Measurements from ENCODE around the gene CTNND2. TPM values are rescaled to one million over a fixed set of nuclear protein-coding genes. Genes with fewer than 3 reads are reported as not detected.

The CTNND2 gene
- total and polyA plus RNA-seq, 4 donors, result 36.5 to 183 (median 97.7) TPM

DNA sequence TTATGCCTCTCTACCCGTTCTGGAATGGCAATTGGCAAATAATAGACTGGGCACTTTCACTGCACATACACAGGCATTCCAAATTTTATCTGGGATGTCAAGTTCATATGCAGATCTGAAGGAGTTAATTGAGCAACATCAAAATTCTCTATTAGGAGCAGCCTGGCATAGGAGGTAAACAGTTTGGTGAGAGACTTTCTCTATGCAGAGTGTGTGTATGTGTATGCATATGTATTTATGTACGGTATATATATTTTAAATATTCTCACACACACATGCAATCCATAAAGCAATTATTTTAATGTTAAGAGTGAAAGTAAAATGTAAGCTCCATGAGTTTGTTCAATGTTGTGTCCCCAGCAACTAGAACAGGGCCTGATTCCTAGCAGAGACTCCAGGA lies 517.8 kb downstream of the CTNND2 start:
- no peak for DNase-seq (ENCODE audit: low read depth in 4 of 6, low spot score in 6 of 6)
- Histone ChIP-seq H3K9me3 (ENCODE audit: control insufficient read depth, insufficient read depth, low read length) (no peaks in the 10 kb centered on the region), H3K4me1 (ENCODE audit: control insufficient read depth, insufficient read depth, low read length) (peaks cover 25% of the 10 kb centered on the region), H3K27me3 (ENCODE audit: control insufficient read depth, insufficient read depth, low read length) (no peaks in the 10 kb centered on the region), H3K4me3 (ENCODE audit: low read depth, low read length) (no peak overlapping the region), H3K36me3 (ENCODE audit: control insufficient read depth, insufficient read depth, low read length) (peaks cover 8% of the 10 kb centered on the region), H3K27ac (ENCODE audit: low read depth, low read length) (peak overlapping the region; percentile 68)
- WGBS (ENCODE audit: insufficient coverage), result no CpG with 5 or more reads among the region's 2 CpGs

DNA sequence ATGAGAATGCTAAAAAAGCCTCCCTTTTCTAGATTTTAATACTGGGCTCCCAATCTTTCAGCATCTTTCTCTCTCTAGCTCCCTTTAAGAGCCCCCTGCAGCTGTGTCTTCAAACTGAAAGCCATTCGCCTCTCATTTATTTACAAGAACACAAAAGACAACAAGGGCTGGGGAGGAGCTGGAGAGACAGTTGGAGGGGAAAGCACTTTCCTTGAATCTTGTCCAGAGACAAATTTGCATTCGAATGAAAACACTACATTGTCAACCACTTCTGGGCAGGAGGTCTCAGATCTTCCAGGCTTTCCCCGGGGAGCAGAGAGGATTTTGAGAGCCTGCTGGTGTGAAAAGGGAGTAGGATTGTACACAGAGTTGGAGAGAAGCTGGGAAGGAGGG lies 518.3 kb downstream of the CTNND2 start:
- Histone ChIP-seq H3K9me3 (ENCODE audit: control insufficient read depth, insufficient read depth, low read length) (no peaks in the 10 kb centered on the region), H3K4me1 (ENCODE audit: control insufficient read depth, insufficient read depth, low read length) (peaks cover 24% of the 10 kb centered on the region), H3K27me3 (ENCODE audit: control insufficient read depth, insufficient read depth, low read length) (no peaks in the 10 kb centered on the region), H3K4me3 (ENCODE audit: low read depth, low read length) (peak overlapping the region; percentile 28), H3K27ac (ENCODE audit: low read depth, low read length) (peak overlapping the region; percentile 68), H3K36me3 (ENCODE audit: control insufficient read depth, insufficient read depth, low read length) (peaks cover 8% of the 10 kb centered on the region)
- DNase-seq (ENCODE audit: low read depth in 4 of 6, low spot score in 6 of 6), result peak; percentile 73 to 96 (median 82)
- WGBS (ENCODE audit: insufficient coverage), result 0% methylated on average over 1 of the region's 3 CpGs

DNA sequence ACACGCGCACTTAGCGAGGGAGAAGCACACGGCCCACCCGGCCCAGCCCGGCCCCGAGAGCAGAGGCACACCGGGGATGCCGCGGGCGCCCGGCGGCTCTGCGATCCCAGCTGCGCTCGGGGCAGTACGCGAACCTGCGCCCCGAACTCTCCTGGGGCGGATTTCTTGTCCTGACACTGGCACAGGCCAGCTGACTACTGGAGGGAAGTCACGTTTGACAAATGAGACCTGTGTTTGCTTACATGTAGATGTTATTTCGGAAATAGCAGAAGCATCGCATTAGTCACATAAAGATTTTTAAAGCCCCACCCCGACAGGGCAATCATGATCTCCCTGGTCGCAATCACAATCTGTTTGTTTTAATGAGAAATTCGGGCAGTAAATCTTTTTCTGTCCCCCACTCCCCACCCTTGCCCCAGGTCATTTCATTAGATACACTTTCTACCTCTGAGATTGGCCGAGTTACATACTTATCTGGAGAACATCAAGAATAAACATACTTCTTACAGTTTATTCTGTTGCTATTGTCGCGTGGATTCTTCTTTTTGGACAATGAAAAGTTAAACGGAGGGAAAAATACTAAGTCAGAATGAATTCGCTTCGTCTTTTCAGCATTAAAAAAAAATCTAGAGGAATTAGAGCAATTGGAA lies 518.9 kb downstream of the CTNND2 start:
- H3K27me3 ChIP-seq (ENCODE audit: control insufficient read depth, insufficient read depth, low read length), result no peaks in the 10 kb centered on the region
- H3K27ac ChIP-seq (ENCODE audit: low read depth, low read length), result peak overlapping the region; percentile 68
- peaks cover 8% of the 10 kb centered on the region for H3K36me3 ChIP-seq (ENCODE audit: control insufficient read depth, insufficient read depth, low read length)
- under 1% methylated on average over 21 of the region's 33 CpGs for WGBS (ENCODE audit: insufficient coverage)
- H3K4me3 ChIP-seq (ENCODE audit: low read depth, low read length), result peak overlapping the region; percentile 28
- DNase-seq (ENCODE audit: low read depth in 4 of 6, low spot score in 6 of 6), result peak in 2 of 6 donors; percentile 47 to 55
- no peaks in the 10 kb centered on the region for H3K9me3 ChIP-seq (ENCODE audit: control insufficient read depth, insufficient read depth, low read length)
- H3K4me1 ChIP-seq (ENCODE audit: control insufficient read depth, insufficient read depth, low read length), result peaks cover 19% of the 10 kb centered on the region

DNA sequence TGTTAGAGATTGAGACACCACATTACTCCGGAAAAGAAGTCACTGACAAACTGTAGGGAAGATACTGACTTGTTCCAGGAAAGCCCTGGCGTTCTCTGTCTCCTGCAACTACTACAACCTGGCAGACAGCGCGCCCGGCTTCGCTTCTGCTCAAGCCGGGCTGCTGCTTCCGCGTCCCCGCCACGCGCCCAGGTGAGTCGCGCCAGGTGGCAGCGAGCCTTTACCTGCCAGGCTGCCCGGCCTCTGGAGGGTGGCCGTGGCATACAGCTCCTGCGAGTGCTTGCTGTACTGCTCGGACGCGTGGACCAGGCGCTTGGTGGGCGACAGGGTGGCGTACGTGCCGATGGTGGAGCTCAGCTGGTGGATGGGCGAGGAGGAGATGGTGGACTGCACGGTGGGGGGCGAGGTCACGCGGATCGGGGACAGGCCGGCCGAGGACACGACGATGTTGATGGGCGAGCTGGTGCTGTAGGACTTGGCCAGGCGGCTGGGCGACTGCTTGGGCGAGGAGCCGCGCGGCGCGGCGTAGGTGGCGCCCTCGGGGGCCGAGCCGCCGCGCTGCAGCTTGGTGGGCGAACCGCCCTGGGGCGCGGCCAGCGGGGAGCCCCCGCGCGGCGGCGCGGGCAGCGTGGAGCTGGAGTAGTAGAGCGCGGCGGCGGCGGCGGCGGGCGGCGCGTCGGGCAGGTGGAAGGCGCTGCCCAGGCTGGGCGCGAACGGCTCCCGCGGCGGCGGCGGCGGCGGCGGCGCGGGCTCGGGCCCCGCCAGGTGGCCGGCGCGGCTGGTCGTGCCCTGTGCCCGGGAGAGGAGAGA lies 519.6 kb downstream of the CTNND2 start:
- peaks cover 8% of the 10 kb centered on the region for H3K36me3 ChIP-seq (ENCODE audit: control insufficient read depth, insufficient read depth, low read length)
- peak in 2 of 6 donors; percentile 65 to 75 for DNase-seq (ENCODE audit: low read depth in 4 of 6, low spot score in 6 of 6)
- peak overlapping the region; percentile 65 for H3K4me3 ChIP-seq (ENCODE audit: low read depth, low read length)
- 3% methylated on average over 96 of the region's 96 CpGs for WGBS (ENCODE audit: insufficient coverage)
- no peaks in the 10 kb centered on the region for H3K27me3 ChIP-seq (ENCODE audit: control insufficient read depth, insufficient read depth, low read length)
- peaks cover 19% of the 10 kb centered on the region for H3K4me1 ChIP-seq (ENCODE audit: control insufficient read depth, insufficient read depth, low read length)
- H3K9me3 ChIP-seq (ENCODE audit: control insufficient read depth, insufficient read depth, low read length), result no peaks in the 10 kb centered on the region
- peak overlapping the region; percentile 77 for H3K27ac ChIP-seq (ENCODE audit: low read depth, low read length)

DNA sequence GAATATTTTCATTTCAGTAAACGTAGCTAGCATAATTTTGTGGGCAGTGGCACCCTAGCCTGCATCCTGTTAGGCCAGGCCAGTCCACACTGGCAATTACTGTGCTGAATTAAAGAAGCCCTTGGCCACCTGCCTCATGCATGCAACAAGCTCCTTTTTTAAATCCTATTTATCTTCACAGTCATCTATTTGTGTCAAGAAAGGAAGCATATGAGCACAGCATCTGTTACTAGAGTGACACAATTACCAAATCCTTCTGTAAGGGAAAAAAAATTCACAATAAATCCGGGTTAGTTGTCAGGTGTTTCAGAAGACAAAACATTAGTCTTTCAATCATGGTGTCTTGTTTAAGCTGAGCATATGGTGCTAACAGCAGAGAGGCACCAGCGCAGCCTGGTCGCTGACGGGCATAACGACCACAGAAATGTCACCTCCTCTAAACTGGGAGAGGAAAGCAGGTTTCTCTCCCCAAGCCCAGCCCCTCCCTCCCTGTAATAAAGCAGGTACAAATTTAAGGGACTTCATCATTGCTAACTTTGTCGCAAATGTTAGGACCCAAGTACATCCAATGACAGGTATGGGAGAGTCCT lies 520.6 kb downstream of the CTNND2 start:
- peaks cover 19% of the 10 kb centered on the region for H3K4me1 ChIP-seq (ENCODE audit: control insufficient read depth, insufficient read depth, low read length)
- 48% methylated on average over 5 of the region's 7 CpGs for WGBS (ENCODE audit: insufficient coverage)
- H3K36me3 ChIP-seq (ENCODE audit: control insufficient read depth, insufficient read depth, low read length), result peaks cover 8% of the 10 kb centered on the region
- DNase-seq (ENCODE audit: low read depth in 4 of 6, low spot score in 6 of 6), result peak in 2 of 6 donors; percentile 63 to 86
- no peaks in the 10 kb centered on the region for H3K9me3 ChIP-seq (ENCODE audit: control insufficient read depth, insufficient read depth, low read length)
- no peak overlapping the region for H3K4me3 ChIP-seq (ENCODE audit: low read depth, low read length)
- H3K27ac ChIP-seq (ENCODE audit: low read depth, low read length), result no peak overlapping the region
- H3K27me3 ChIP-seq (ENCODE audit: control insufficient read depth, insufficient read depth, low read length), result no peaks in the 10 kb centered on the region

DNA sequence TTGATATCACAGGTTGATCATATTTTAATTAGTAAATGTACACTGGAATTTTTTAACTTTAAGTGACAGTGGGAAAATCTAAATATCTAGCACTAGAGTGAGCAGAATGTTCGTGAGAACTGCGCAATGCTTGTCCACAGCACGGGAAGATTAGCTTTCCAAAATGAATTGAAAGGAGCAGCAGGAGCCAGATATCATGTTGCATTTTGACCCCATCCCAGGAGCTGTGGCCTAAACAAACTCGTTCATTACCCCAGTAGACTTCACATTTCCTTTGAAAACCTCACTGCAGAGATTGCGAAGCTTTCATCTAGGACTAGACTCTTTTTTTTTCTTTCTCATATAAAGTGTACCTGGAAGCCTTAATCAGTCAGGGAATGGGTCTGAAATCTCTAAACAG lies 525.8 kb downstream of the CTNND2 start:
- WGBS (ENCODE audit: insufficient coverage), result 65% methylated on average over 4 of the region's 5 CpGs
- Histone ChIP-seq H3K4me3 (ENCODE audit: low read depth, low read length) (no peak overlapping the region), H3K27ac (ENCODE audit: low read depth, low read length) (no peak overlapping the region), H3K36me3 (ENCODE audit: control insufficient read depth, insufficient read depth, low read length) (peaks cover 7% of the 10 kb centered on the region), H3K9me3 (ENCODE audit: control insufficient read depth, insufficient read depth, low read length) (no peaks in the 10 kb centered on the region), H3K27me3 (ENCODE audit: control insufficient read depth, insufficient read depth, low read length) (no peaks in the 10 kb centered on the region), H3K4me1 (ENCODE audit: control insufficient read depth, insufficient read depth, low read length) (peaks cover 2% of the 10 kb centered on the region)
- no peak for DNase-seq (ENCODE audit: low read depth in 4 of 6, low spot score in 6 of 6)

DNA sequence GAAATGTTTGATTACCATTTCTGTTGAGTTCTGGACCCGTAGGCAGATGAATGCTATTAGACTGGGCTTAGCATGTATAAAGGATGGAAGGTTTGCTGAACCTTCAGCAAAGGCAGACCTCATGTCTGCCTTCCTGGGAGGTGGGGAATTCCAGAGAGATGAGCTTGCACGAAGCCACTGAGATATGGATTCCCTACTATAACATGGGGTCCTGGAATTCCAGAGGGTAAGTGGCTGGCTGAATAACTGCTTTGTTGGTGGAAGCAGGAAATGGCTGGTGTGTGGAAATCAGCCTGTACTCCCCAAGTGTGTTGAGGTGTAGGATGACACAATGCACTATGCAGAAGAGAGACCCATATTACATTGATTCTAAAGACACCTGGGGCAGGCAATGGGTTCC lies 526.4 kb downstream of the CTNND2 start:
- DNase-seq (ENCODE audit: low read depth in 4 of 6, low spot score in 6 of 6), result no peak
- no peak overlapping the region for H3K4me3 ChIP-seq (ENCODE audit: low read depth, low read length)
- H3K27me3 ChIP-seq (ENCODE audit: control insufficient read depth, insufficient read depth, low read length), result no peaks in the 10 kb centered on the region
- peaks cover 7% of the 10 kb centered on the region for H3K36me3 ChIP-seq (ENCODE audit: control insufficient read depth, insufficient read depth, low read length)
- no peak overlapping the region for H3K27ac ChIP-seq (ENCODE audit: low read depth, low read length)
- 100% methylated on average over 1 of the region's 2 CpGs for WGBS (ENCODE audit: insufficient coverage)
- H3K4me1 ChIP-seq (ENCODE audit: control insufficient read depth, insufficient read depth, low read length), result no peaks in the 10 kb centered on the region
- no peaks in the 10 kb centered on the region for H3K9me3 ChIP-seq (ENCODE audit: control insufficient read depth, insufficient read depth, low read length)

DNA sequence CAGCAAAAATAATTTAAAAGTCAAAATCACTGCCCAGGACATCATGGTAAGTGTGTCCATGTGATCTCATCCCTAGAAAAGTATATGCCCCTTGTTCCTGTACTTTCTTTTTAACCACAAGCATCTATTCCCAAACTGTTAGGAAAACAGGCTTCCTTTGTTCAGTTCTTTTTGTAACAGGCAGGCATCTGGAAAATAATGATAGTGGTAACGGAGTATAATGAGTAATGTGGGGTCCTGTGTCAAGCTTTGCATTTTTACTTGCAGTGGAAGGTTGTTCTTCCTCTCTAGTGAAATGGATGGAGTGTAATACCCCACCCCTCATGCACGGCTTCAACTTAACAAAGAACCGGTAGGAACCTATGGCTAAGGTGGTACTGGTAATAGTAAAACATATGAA lies 532.1 kb downstream of the CTNND2 start:
- no CpG with 5 or more reads among the region's 3 CpGs for WGBS (ENCODE audit: insufficient coverage)
- no peak overlapping the region for H3K27ac ChIP-seq (ENCODE audit: low read depth, low read length)

DNA sequence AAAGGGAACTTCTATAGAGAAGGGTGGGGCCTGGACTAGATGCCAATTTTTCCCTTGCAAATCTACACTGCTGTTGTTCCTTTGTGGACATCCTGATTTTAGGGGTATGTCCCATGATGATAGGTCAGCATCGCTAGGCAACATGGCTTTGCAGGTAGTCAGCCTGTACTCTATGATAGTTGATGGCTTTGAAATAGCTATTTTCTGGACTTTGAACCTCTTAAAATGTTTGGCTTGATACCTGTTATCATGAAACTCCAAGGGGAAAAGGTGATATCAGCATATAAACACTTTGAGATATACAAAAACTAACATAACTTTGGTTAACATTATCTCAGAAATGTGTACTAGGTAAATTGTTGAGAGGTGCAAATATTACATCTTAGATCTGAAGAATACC lies 533.2 kb downstream of the CTNND2 start:
- no peaks in the 10 kb centered on the region for H3K36me3 ChIP-seq (ENCODE audit: control insufficient read depth, insufficient read depth, low read length)
- 100% methylated on average over 1 of the region's 1 CpG for WGBS (ENCODE audit: insufficient coverage)
- no peak for DNase-seq (ENCODE audit: low read depth in 4 of 6, low spot score in 6 of 6)

More for the DNA sequence above, 532.1 kb downstream of the CTNND2 start:
- H3K4me1 ChIP-seq (ENCODE audit: control insufficient read depth, insufficient read depth, low read length), result no peaks in the 10 kb centered on the region
- no peaks in the 10 kb centered on the region for H3K27me3 ChIP-seq (ENCODE audit: control insufficient read depth, insufficient read depth, low read length)
- no peak for DNase-seq (ENCODE audit: low read depth in 4 of 6, low spot score in 6 of 6)
- no peaks in the 10 kb centered on the region for H3K36me3 ChIP-seq (ENCODE audit: control insufficient read depth, insufficient read depth, low read length)
- H3K9me3 ChIP-seq (ENCODE audit: control insufficient read depth, insufficient read depth, low read length), result no peaks in the 10 kb centered on the region
- no peak overlapping the region for H3K4me3 ChIP-seq (ENCODE audit: low read depth, low read length)

More for the DNA sequence above, 533.2 kb downstream of the CTNND2 start:
- Histone ChIP-seq H3K9me3 (ENCODE audit: control insufficient read depth, insufficient read depth, low read length) (no peaks in the 10 kb centered on the region), H3K27ac (ENCODE audit: low read depth, low read length) (no peak overlapping the region), H3K4me3 (ENCODE audit: low read depth, low read length) (no peak overlapping the region), H3K4me1 (ENCODE audit: control insufficient read depth, insufficient read depth, low read length) (no peaks in the 10 kb centered on the region), H3K27me3 (ENCODE audit: control insufficient read depth, insufficient read depth, low read length) (no peaks in the 10 kb centered on the region)
